Daoy (cell line): Measurements from ENCODE around the gene HPS3. TPM values are rescaled to one million over a fixed set of nuclear protein-coding genes. Genes with fewer than 3 reads are reported as not detected.
"Not testable (repeated sequence)": the region's sequence is repeated elsewhere in the genome, so short reads cannot be mapped to it uniquely, and the experiment has no call there.

Source experiments
- DNase-seq: peaks from one replicate; pipeline ENCODE4 v3.0.0-alpha.2; 2015; ENCODE audit warnings: low read depth
- total RNA-seq: library from RNA; depleted of rRNA; stranded (reverse); fragments of >200 nt; shearing (Covaris generic); gene quantifications from 2 replicates; pipeline ENCODE4 v1.2.3, GENCODE V29; 2014

HPS3 gene
- total RNA-seq, 1 experiment from 2014 or later, result 19.5 TPM

DNA sequence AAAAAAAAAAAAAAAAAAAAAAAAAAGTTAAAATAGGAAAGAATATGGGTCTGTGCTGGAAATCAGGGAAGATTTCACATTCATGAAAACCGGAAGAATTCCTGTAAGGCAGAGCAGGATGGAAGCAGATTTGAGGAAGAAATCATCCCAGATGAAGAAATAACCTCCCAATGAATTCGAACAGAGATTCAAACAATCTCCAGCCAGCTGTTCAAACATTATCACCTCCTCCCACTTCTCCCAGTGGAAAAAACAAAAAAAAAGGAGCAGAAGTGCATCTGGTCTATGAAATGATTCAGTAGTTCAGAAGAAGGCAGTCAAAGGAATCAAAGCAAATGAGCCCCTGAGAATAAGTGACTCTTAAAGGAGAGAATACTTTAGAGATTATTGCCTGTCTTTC, 59.1 kb downstream of the HPS3 start:
- DNase-seq, result no peak

DNA sequence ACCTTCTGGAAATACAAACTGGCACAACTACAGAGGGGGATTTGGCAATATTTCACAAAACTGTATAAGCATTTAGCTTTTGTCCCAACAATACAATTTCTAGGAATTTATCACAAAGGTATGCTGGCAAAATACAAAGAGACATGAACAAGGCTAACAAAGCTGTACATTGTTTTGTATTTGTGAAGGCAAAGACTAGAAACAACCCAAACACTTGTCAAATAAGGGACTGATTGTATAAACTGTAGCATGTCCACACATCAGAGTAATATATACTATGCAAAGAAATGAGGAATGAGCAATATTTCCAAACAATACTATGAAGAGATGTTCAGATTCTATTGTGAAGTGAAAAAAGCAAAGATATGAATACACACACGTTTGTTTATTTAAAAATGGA, 65.8 kb downstream of the HPS3 start:
- DNase-seq, result no peak

DNA sequence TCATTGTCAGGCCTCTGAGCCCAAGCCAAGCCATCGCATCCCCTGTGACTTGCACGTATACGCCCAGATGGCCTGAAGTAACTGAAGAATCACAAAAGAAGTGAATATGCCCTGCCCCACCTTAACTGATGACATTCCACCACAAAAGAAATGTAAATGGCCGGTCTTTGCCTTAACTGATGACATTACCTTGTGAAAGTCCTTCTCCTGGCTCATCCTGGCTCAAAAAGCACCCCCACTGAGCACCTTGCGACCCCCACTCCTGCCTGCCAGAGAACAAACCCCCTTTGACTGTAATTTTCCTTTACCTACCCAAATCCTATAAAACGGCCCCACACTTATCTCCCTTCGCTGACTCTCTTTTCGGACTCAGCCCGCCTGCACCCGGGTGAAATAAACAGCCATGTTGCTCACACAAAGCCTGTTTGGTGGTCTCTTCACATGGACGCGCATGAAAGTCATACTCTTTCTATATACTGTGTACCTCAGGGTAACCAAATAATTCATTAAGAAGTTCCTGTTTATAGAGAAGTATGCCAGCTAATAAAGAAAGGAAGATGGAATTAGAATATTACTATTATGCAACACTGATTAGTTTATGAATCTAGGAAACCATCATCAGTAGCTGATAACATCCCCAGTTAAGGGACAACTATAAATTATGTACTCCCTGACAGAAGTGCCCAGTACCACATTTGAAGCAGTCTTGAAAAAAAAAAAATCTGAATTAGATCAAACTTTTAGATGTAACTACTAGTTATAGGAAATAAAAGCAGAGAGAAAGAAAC, 67.6 kb downstream of the HPS3 start:
- DNase-seq, result not testable (repeated sequence)

DNA sequence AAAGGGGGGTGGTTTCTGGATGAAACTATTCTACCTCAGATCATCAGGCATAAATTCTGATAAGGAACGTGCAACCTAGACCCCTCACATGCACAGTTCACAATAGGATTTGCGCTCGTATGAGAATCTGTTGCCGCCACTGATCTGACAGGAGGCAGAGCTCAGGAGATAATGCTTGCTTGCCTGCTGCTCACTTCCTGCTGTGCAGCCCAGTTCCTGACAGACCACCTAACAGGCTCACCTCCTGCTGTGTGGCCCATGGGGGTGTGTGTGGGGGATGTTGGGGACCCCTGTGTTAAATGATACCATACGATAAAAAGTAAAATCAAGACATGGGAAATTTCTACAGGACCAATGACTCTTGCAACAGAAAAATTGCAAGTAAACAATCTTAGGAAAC, 68.2 kb downstream of the HPS3 start:
- no peak for DNase-seq

DNA sequence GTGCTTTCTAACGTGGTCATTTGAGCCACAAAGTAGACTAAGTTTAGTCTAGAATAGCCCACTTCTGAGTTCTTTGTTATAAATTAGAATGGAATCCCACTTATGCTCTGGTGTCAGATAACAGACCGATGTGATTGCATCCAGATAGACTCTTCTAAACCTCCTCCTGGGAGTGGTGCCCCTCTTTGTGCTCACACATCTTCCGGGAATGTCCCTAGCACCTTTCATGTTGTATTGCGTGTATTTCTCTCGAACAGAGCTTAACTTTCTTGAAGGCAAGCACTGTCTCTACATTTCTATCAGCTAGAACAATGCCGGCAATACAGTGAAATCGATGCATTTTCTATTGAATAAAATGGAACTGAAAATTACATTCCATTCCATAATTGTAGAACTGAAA, 69.2 kb downstream of the HPS3 start:
- DNase-seq, result peak; percentile 47

DNA sequence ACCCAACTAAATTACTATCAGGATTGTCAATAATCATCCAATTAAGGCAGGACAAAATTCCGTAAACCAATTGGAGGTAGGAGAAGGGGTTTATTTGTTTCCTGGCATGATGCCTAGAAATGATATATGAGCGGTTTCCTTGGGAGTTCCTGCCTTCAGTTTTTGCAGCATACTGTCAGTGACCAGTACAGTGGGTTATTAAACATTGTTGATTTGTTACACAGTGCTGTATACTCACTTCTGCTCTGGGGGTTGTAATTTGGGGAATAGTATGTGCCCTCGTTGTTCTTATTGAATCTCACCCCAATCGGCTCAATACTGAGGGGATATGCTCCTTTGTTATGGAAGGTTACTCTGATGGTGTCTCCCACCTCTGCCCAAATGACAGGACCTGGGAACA, 70.0 kb downstream of the HPS3 start:
- DNase-seq, result peak; percentile 40

DNA sequence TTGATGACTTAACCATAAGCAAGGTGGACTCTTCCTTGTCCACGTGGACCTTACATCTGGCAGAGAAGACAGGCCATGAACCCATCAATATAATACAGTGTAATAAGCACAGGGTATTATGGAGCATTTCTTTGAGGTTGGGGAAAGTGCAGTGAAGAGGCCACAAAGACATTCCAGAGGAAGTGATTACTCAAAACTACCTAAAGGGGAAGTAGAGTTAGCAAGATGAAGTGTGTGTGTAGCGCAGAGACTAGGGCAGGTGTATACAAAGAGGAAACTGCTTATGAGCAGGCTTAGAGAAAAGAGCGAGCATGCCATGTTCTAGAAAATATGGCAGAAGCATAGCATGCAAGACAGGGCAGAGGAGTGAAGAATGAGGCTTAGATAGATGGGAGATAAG, 74.3 kb downstream of the HPS3 start:
- no peak for DNase-seq

DNA sequence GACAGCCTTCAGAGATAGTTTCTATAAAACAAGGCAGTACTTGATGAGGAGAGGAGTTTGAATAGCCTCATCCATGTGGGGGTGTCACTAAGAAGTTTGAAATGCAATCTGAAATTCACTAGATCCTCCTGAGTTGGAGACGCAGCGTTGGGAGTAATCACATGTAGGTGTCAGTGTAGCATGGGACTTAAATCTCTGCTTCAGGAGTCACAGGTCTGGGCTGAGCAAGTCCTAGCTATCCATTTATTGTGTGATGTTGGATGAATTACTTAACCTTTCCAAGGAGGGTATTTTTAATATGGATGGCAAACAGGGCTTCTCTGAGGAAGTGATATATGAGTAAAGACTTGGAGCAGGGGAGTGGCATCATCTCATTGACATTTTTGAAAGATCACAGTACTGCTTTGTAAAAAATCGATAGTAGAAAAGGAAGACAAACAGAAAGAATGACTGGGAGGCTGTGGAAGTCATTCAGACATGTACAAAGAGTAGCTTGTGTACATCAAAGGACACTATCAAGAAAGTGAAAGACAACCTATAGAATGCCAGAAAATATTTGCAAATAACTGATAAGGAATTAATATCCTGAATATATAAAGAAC, 75.1 kb downstream of the HPS3 start:
- DNase-seq, result no peak

DNA sequence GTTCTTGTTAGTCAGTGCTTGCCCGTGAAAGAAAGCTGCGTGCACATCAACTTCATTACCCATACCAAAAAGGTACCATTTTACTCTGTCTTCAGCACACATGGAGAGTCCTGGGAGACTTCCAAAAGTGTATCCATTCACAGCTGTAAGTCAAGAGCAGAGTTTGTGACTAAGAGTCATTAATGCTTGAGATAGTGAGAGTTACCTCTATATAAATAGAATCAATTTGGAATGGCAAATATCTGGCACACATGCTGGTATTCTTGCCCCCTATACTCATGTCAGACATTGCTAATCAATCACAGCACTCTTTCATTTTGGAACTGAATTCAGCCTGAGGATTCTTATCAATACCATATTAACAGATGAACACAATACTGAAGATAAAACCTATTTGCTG, 78.0 kb downstream of the HPS3 start:
- no peak for DNase-seq

DNA sequence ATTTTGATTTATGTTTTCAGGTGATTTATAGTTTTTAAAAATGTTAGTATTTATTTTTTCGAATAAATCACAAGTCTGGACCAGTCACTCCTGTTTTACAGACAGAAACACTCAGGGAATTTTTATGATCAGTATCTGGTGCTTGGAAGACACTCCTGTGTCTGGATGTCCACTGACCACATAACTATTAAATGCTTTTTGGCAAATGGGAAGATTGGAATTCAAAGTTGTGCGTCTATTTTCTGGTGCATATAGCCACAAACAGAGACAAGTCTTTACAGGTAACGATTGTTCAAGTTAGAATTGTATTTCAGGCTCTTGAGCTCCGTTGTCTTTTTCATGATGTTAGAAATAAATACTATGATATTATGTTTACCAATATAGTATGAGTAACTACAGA, 80.0 kb downstream of the HPS3 start:
- no peak for DNase-seq

DNA sequence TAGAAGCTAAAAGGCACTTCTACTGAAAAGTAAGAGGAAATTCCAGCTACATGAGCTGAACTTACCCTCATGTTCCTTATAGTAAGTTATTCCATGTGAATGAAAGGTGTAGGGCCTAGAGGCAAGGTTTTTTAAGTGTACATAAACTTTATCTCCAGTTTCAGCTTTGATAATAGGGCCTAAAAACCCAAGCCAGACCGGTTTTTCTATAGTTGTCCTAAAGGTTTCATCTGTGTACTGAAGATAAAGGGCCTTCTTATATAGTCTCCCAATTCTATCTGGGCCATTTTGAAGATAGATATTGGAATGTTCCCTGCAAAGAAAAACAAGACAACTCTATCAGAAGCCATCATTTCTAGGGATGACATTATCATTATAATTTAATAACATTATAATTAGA, 82.9 kb downstream of the HPS3 start:
- no peak for DNase-seq

DNA sequence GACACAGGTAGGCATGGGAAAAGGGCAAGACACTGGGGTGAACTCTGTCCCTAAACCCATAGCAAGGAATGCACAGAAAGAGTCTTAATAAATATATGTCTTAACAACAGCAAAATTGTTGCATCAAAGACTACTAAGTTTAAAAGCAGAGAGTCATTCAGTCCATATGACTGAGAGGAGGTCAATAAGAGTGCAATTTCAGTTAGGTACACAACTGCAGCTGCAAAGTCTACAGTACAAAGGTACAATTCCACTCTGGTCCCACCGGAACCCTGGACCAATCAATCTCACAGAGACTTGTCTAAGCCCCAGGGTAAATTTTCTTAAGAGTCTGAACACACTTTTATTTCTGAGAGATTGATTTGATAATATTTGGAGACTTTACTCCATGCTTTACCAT, 85.3 kb downstream of the HPS3 start:
- DNase-seq, result no peak

DNA sequence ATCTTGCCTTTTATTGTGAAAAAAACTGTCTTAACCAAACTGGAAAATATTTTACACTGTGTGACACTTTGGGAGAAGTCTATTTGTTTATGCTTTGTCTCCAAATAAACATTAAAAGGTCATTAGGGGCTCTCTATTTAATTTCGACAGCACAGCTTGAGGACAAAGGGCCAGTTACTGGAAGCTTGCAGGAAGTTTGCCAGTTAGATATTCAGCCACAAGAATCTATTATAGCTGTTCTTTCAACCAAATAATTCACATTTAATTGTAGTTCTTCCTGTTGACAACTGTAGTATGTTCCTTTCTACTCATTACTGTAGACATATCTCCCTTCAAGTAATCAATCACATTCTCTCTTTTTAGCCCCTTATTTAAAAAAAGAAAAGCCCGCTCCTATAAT, 86.1 kb downstream of the HPS3 start:
- DNase-seq, result no peak

DNA sequence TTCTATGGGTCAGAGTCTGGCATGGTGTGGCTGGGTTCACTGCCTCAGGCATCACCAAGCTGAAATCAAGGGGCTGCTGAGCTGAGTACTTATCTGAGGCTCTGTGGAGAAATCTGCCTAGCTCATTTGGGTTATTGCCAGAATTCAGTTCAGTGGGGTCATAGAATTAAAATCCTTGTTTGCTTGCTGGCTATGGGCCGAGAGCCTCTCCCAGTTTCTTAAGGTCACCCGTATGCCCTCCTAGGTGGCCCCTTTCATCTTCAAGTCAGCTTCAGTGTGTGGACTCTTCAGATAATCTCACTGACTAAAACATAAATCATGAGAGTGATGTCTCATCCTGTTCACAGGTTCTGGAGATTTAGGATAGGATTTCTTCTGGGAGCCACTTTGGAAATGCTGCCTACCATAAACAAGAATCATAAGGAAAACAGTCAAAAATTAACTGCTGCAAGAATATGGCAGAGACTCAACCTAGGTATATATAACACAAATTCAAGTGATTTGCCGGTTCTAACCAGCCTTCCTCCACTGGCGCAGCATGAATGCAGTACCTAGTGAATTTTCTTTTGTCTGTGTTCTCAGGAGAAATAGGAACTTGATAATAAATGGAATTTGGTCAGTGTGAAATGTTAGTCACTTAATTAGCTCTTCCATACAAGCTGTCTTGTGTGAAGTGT, 86.9 kb downstream of the HPS3 start:
- no peak for DNase-seq

DNA sequence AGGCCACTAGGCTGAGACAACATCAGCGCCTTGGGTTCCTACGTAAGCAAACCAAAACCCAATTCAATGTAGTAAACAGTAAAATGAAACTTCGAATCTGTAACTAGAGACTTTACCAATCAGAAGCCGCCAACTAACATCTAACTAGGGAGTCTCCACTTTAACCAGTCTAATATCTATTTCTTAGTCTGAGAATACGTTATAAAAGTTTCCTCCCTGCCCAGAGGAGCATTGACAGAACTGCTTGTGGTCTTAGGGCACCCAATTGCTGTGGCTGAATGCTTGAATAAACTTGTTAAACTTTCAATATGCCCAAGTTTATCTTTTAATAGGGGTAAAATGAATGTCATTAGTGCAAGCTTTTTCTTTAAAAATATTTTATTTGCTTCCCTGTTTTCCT, 87.9 kb downstream of the HPS3 start:
- DNase-seq, result no peak

DNA sequence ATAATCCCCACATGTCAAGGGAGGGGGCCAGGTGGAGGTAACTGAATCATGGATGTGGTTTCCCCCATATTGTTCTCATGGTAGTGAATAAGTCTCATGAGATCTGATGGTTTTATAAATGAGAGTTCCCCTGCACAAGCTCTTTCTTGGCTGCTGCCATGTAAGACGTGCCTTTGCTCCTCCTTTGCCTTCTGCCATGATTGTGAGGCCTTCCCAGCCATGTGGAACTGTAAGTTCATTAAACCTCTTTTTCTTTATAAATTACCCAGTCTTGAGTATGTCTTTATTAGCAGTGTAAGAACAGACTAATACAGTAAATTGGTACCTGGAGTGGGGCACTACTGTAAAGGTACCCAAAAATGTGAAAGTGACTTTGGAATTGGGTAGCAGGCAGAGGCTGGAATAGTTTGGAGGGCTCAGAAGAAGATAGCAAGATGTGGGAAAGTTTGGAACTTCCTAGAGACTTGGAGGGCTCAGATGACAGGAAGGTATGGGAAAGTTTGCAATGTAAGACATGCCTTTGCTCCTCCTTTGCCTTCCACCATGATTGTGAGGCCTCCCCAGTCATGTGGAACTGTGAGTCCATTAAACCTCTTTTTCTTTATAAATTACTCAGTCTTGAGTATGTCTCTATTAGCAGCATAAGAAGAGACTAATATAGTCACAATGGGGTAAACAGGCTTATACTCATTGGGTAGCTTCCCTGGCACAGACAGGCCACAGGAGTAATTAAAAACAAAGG, 90.1 kb downstream of the HPS3 start:
- DNase-seq, result not testable (repeated sequence)

DNA sequence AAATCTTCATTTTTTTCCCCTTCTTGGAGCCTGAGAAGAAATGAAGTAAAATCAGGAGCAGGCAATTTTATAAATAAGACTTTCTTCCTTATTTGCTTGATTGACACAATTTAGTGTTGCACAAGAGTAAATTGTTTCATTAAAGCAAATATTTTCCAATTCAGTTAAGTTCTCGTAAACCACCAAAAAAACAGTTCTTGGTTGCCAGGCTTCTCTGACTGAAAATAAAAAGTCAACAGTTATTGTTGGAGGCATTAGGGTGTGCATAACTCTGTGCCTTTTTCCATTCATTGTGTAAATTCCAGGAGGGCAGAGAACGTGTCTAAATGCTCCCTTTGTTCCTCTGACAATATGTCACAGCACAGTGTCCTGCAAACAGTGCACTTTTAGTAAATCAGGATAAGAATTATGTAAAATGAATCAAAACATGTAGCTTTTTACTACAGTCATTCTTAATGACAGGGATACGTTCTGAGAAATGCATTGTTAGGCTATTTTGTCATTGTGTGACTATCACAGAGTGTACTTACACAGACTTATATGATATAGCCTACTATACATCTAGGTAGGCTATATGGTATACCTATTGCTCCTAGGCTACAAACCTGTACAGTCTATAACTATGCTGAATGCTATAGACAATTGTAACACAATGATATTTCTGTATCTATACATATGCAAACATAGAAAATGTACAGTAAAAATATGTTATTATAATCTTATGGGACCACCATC, 92.5 kb downstream of the HPS3 start, which contains the start of gene CP:
CP (minus strand) TSS at position 47 of the 735 bp plus-strand sequence; CDS start at position 10, 37 bp downstream.
- no peak for DNase-seq
